Activated CD4-positive, alpha-beta T cell treated with anti-CD3 and anti-CD28 coated beads for 24 hours (primary cell): ENCODE data around the gene ZNF460.

Experiments used
- DNase-seq, 2 donors: peaks; one replicate each; pipeline ENCODE4 v3.0.0-alpha.2; 2020; ENCODE audit warnings: low read depth in 2 of 2

Gene ZNF460

GRCh38 chr19:57342582-57342981 is 62.3 kb downstream of the ZNF460 start:
- DNase-seq = no peak
